HCT116 (cell line): ENCODE measurements around the gene KLHDC4.

ENCODE experiments used
- EZH2 ChIP-seq: fragments of 200-600 bp; sonication (generic); IDR thresholded peaks from 2 replicates; pipeline ENCODE4 v1.6.1; 2017; ENCODE audit warnings: antibody characterized with exemption, mixed run types
- EZH2phosphoT487 ChIP-seq: fragments of 200-600 bp; IDR thresholded peaks from 2 replicates; pipeline ENCODE4 v1.6.1; 2018; ENCODE audit warnings: antibody characterized with exemption, borderline replicate concordance
- JUND ChIP-seq: IDR thresholded peaks from 2 replicates; pipeline ENCODE4 v1.6.1; 2012
- MAX ChIP-seq: IDR thresholded peaks from 2 replicates; pipeline ENCODE4 v1.6.1; 2012
- POLR2A ChIP-seq: IDR thresholded peaks from 2 replicates; pipeline ENCODE4 v1.7.0; 2011; ENCODE audit warnings: borderline replicate concordance; ENCODE audit not compliant: insufficient read depth, insufficient read length; ENCODE audit errors: extremely low read depth
- POLR2AphosphoS5 ChIP-seq: IDR thresholded peaks from 2 replicates; pipeline ENCODE4 v1.6.1; 2011; ENCODE audit warnings: mild to moderate bottlenecking, low read depth, low read length, moderate library complexity
- SIN3A ChIP-seq: IDR thresholded peaks from 2 replicates; pipeline ENCODE4 v1.6.1; 2012; ENCODE audit warnings: low read depth
- YY1 ChIP-seq: IDR thresholded peaks from 2 replicates; pipeline ENCODE4 v1.6.1; 2011; ENCODE audit warnings: low read length, low read depth, moderate library complexity, mild to moderate bottlenecking; ENCODE audit not compliant: insufficient replicate concordance; ENCODE audit errors: extremely low read depth
- ZBTB33 ChIP-seq: IDR thresholded peaks from 2 replicates; pipeline ENCODE4 v1.6.1; 2011; ENCODE audit warnings: mild to moderate bottlenecking, low read length, moderate library complexity; ENCODE audit not compliant: insufficient replicate concordance; ENCODE audit errors: extremely low read depth
- ZFX ChIP-seq: fragments of 450-650 bp; IDR thresholded peaks from 2 replicates; pipeline ENCODE4 v1.6.1; 2017
- TF ChIP-seq, protein P1 (sequence below), 3 experiments: fragments of 200-600 bp in 1 of 3; sonication (generic) in 1 of 3; IDR thresholded peaks in 2 of 3; conservative IDR thresholded peaks in 1 of 3; 2 replicates each; pipeline ENCODE4 v1.5.1; 2012 to 2017; ENCODE audit warnings: low read depth in 2 of 3, low read length in 2 of 3, antibody characterized with exemption in 1 of 3, borderline replicate concordance in 1 of 3, control low read depth in 1 of 3, mild to moderate bottlenecking in 1 of 3, mixed read lengths in 1 of 3, mixed run types in 1 of 3, moderate library complexity in 1 of 3; ENCODE audit not compliant: insufficient read depth in 1 of 3

- TF ChIP-seq, protein P1, sequence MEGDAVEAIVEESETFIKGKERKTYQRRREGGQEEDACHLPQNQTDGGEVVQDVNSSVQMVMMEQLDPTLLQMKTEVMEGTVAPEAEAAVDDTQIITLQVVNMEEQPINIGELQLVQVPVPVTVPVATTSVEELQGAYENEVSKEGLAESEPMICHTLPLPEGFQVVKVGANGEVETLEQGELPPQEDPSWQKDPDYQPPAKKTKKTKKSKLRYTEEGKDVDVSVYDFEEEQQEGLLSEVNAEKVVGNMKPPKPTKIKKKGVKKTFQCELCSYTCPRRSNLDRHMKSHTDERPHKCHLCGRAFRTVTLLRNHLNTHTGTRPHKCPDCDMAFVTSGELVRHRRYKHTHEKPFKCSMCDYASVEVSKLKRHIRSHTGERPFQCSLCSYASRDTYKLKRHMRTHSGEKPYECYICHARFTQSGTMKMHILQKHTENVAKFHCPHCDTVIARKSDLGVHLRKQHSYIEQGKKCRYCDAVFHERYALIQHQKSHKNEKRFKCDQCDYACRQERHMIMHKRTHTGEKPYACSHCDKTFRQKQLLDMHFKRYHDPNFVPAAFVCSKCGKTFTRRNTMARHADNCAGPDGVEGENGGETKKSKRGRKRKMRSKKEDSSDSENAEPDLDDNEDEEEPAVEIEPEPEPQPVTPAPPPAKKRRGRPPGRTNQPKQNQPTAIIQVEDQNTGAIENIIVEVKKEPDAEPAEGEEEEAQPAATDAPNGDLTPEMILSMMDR (IDR thresholded peaks at IDR 0.05 in 2 of 3, conservative IDR thresholded peaks at IDR 0.05 in 1 of 3; ENCODE audit: borderline replicate concordance in 1 of 3, insufficient read depth in 1 of 3, low read depth in 2 of 3, low read length in 2 of 3), result no peak
- TF ChIP-seq POLR2A (peak; percentile 71), JUND (no peak), ZFX (peak; percentile 89; the same call in 1 of the 2 replicates), ZBTB33 (no peak), POLR2AphosphoS5 (peak; percentile 94), SIN3A (peak; percentile 98), EZH2 (no peak), MAX (peak; percentile 98), YY1 (peak; percentile 86), EZH2phosphoT487 (no peak)
Observed at GRCh38 chr16:87765776-87766484, at the start of gene KLHDC4.
